Measurements from ENCODE around the gene KDM5C. TPM values are rescaled to one million over a fixed set of nuclear protein-coding genes. Genes with fewer than 3 reads are reported as not detected.

The KDM5C gene
- total and polyA plus RNA-seq, 8 donors, result 64.3 to 106 (median 84.9) TPM

DNA sequence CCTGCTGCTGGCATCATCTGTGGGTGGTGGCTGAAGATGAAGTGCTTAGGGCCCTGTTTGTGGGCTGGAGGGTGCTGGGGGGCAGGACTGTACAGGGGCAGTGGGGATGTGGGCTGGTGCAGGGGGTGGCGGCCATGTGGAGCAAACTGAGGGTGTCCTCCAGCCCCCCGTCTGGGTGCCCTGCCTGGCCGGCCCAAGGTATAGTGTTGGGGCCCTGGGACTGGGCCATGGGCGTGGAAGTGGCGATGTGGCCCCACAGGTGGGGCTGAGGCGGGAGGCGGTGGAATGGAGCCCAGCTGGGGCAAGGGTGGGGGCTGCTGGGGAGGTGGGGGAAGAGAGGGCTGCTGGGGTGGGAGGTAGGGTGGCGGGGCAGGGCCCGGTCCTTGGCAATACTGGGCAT lies 9.5 kb upstream of the KDM5C start:
- H3K27ac ChIP-seq, result no peak overlapping the region
- intact Hi-C loops (cut with DNase I), result no loop called here
- TF ChIP-seq, protein P1, sequence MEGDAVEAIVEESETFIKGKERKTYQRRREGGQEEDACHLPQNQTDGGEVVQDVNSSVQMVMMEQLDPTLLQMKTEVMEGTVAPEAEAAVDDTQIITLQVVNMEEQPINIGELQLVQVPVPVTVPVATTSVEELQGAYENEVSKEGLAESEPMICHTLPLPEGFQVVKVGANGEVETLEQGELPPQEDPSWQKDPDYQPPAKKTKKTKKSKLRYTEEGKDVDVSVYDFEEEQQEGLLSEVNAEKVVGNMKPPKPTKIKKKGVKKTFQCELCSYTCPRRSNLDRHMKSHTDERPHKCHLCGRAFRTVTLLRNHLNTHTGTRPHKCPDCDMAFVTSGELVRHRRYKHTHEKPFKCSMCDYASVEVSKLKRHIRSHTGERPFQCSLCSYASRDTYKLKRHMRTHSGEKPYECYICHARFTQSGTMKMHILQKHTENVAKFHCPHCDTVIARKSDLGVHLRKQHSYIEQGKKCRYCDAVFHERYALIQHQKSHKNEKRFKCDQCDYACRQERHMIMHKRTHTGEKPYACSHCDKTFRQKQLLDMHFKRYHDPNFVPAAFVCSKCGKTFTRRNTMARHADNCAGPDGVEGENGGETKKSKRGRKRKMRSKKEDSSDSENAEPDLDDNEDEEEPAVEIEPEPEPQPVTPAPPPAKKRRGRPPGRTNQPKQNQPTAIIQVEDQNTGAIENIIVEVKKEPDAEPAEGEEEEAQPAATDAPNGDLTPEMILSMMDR (IDR thresholded peaks at IDR 0.05), result no peak
- peaks cover 0 to 4% of the 10 kb centered on the region in 2 donors for H3K36me3 ChIP-seq
- H3K4me3 ChIP-seq, result no peak overlapping the region
- H3K9me3 ChIP-seq, result no peaks in the 10 kb centered on the region
- H3K27me3 ChIP-seq, result no peaks in the 10 kb centered on the region
- no peak for ATAC-seq
- DNase-seq, result no peak
- no peaks in the 10 kb centered on the region for H3K4me1 ChIP-seq

DNA sequence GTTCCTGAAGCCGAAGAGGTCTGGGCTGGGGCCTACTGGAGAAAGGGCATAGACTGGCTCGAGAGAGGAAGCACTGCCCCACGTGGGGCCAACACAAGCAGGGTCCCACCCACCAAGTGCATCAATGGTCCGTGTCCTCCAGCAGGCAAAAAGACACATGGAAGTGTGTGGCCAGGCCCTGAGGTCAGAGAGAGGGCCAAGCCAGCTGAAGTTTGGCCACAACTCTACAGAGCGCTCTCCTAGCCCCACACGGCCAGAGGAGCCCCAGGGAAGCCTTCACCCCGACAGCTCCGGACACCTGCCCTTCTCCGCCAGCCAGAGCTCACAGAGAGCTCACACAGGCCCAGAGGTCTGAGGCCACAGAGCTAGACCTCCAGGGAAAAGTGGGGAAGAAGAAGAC lies 8.5 kb upstream of the KDM5C start:
- no peaks in the 10 kb centered on the region for H3K27me3 ChIP-seq
- intact Hi-C loops (cut with DNase I), result no loop called here
- no peak for ATAC-seq
- no peak overlapping the region for H3K27ac ChIP-seq
- TF ChIP-seq, protein P1 (IDR thresholded peaks at IDR 0.05), result no peak
- no peaks in the 10 kb centered on the region for H3K4me1 ChIP-seq
- H3K4me3 ChIP-seq, result no peak overlapping the region
- no peaks in the 10 kb centered on the region for H3K9me3 ChIP-seq
- DNase-seq, result no peak
- H3K36me3 ChIP-seq, result peaks cover 0 to 4% of the 10 kb centered on the region in 2 donors

DNA sequence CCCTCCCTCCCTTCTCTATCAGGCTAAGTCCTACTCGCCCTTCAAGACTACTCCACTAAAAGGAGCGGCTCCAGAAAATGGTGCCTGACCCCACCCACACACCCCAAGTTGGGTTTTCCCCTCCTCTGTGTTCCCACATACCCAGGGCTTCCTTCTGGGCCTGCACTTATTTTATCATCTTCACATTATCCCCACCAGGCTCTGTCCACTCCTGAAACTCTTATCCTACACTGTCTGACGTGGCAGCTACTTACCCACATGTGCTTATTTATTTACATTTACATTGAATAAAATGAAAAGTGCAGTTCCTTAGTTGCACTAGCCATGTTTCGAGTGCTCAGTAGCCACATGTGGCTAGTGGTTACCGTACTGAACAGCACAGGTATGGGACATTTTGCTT lies 5.1 kb upstream of the KDM5C start:
- intact Hi-C loops (cut with DNase I), result no loop called here
- TF ChIP-seq, protein P1 (IDR thresholded peaks at IDR 0.05), result no peak
- Histone ChIP-seq H3K9me3 (no peaks in the 10 kb centered on the region), H3K4me3 (no peak overlapping the region), H3K27me3 (no peaks in the 10 kb centered on the region), H3K4me1 (no peaks in the 10 kb centered on the region), H3K27ac (no peak overlapping the region), H3K36me3 (no peaks in the 10 kb centered on the region)
- DNase-seq, result no peak
- ATAC-seq, result no peak

DNA sequence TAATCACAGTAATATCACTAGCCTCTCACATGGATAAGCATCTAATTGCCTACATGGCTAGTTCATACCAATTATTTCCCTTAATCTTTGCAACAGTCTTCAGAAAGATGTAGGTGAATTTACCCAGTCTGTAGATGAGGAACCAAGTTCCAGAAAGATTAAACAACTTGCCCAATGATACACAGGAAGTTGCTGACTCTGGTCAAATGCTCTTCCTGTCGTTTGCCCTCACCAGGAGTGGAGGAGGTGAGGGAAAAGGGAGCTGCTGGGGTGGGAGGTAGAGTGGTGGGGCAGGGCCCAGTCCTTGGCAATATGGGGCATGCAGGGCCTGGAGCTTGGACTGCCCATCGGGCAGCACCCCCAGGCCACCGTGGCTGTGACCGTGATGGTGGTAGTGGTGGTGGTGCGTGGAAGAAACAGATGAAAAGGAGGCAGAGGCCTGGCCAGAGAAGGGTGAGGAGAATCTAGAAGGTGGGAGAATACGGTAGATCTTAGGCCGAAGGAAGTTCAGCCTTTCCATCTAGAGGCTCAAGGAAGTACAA lies 2.3 kb upstream of the KDM5C start:
- TF ChIP-seq, protein P1 (IDR thresholded peaks at IDR 0.05), result no peak
- no peaks in the 10 kb centered on the region for H3K36me3 ChIP-seq

DNA sequence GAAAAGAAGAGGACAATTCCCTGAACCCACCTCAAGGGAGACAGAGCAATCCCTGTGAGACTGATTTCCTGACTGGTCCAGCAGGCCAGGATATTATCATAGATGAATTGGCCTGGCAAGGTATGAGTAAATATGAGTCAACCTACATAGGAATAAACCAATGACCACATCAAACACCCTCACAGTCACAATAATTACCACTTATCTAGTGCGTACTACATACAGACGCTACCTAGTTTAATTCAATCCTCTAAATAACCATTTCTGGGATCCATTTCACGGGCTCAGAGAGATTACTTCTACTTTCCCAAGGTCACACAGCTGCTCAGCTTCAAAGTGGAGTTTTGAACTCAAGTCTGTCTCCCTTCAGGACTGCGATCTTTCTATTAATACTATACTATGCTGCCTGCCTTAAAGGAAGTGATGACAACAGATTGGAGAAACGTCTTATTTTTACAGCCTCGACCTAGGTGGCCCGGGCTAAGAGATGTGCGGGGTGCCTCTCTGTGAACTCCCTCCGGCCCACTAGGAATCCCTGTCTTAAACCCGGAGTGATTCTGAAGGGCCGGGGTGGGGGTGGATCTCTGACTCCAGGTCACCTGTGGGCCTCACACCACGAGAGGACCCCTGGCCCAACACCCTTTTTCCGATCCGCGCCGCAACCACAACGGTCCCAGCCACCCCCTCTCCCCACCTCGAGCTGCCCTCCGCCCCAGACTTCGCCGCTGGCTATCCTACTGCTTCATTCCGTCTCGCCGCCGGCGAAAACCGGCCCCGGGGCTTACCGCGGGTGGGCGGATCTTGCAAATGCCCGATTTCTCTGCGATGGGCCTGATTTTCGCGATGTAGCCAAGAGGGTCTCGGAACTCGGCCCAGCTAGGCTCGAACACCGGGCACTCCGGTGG lies 800 bp downstream of the KDM5C start:
- TF ChIP-seq, protein P1 (IDR thresholded peaks at IDR 0.05), result no peak
- peak; percentile 11 for ATAC-seq
- intact Hi-C loops (cut with DNase I), result no loop called here

More for the DNA sequence above, 2.3 kb upstream of the KDM5C start:
- Histone ChIP-seq H3K27ac (no peak overlapping the region), H3K9me3 (no peaks in the 10 kb centered on the region), H3K27me3 (no peaks in the 10 kb centered on the region), H3K4me3 (no peak overlapping the region), H3K4me1 (peaks cover 10 to 16% of the 10 kb centered on the region in 2 donors)
- intact Hi-C loops (cut with DNase I), result no loop called here
- ATAC-seq (no peak), DNase-seq (no peak)

More for the DNA sequence above, 800 bp downstream of the KDM5C start:
- Histone ChIP-seq H3K27ac (peak overlapping the region; percentile 80 to 85), H3K27me3 (no peaks in the 10 kb centered on the region), H3K4me3 (peak overlapping the region; percentile 83 to 100), H3K36me3 (peaks cover 0 to 13% of the 10 kb centered on the region in 2 donors), H3K9me3 (no peaks in the 10 kb centered on the region), H3K4me1 (peaks cover 16 to 20% of the 10 kb centered on the region in 2 donors)
- peak in 2 of 4 donors; percentile 10 to 72 for DNase-seq

Measured in left lung (tissue), 10 donors.